ENCODE data around the gene SRBD1.

DNA sequence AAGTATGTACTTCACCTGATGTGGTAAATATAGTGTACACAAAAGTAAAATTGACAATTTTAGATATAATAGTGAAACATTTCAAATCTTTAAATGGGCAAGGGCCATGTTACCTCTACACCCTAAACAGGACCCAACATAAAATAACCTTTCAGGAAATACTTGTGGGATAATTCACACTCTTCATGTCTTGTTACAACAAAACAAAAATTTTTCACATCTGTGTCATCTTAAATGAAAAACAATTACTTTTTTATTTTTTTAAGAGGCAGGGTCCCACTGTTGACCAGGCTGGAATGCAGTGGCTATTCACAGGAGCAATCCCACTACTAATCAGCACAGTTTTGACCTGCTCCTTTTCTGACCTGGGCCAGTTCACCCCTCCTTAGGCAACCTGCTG is 42.1 kb downstream of the SRBD1 start:
- TF ChIP-seq POLR2A (IDR thresholded peaks at IDR 0.05) (no peak), CTCF (IDR thresholded peaks at IDR 0.05) (no peak)

Measured in transverse colon (tissue), 3 donors.